IMR-90 (cell line): Measurements from ENCODE around the gene GINS3. TPM values are rescaled to one million over a fixed set of nuclear protein-coding genes. Genes with fewer than 3 reads are reported as not detected.

Source experiments
- ATAC-seq: fragments of 200-7000 bp; cut with Tn5 transposase; 2 replicates; pipeline ENCODE4 v1.9.1; 2020; ENCODE audit warnings: low read depth, mild to moderate bottlenecking, moderate library complexity
- BruUV-seq: library from RNA; stranded (reverse); fragments of 400-500 nt; replicated peaks from 2 replicates; lab custom pipeline; 2021; lab: Mats Ljungman, UMichigan
- CTCF ChIA-PET: fragments of 300-600 bp; formaldehyde crosslinking; extraction: SDS; loops from one replicate; lab custom pipeline; 2021; ENCODE audit warnings: antibody characterized with exemption; lab: Yijun Ruan, JAX
- POLR2A ChIA-PET: fragments of 300-600 bp; sonication (Branson Sonifier 250); formaldehyde crosslinking; loops from one replicate; lab custom pipeline; 2022; ENCODE audit warnings: antibody characterized with exemption; ENCODE audit not compliant: unreplicated experiment; lab: Charles Lee
- DNase-seq: peaks from one replicate; pipeline ENCODE4 v3.0.0; 2013
- H2AFZ ChIP-seq: replicated peaks from 2 replicates; pipeline ENCODE3; 2013; ENCODE audit warnings: low read length, mild to moderate bottlenecking; ENCODE audit not compliant: poor library complexity
- H2AK5ac ChIP-seq: 2 replicates; pipeline ENCODE4 v1.6.1; 2013; ENCODE audit warnings: low read depth, low read length, inconsistent platforms
- H2AK9ac ChIP-seq: replicated peaks from 2 replicates; pipeline ENCODE3; 2013; ENCODE audit warnings: mild to moderate bottlenecking, low read depth, low read length, moderate library complexity; ENCODE audit not compliant: poor library complexity
- H2BK120ac ChIP-seq: 2 replicates; pipeline ENCODE4 v1.6.1; 2013; ENCODE audit warnings: low read depth, low read length, inconsistent platforms
- H2BK15ac ChIP-seq: 3 replicates; pipeline ENCODE4 v1.6.1; 2013; ENCODE audit warnings: low read depth, low read length, inconsistent platforms
- H2BK20ac ChIP-seq: 2 replicates; pipeline ENCODE4 v1.6.1; 2013; ENCODE audit warnings: low read depth, mild to moderate bottlenecking, inconsistent platforms, low read length, moderate library complexity
- H2BK5ac ChIP-seq: 2 replicates; pipeline ENCODE4 v1.6.1; 2013; ENCODE audit warnings: mild to moderate bottlenecking, low read depth, low read length, inconsistent platforms; ENCODE audit not compliant: poor library complexity, severe bottlenecking
- H3K14ac ChIP-seq: replicated peaks from 2 replicates; pipeline ENCODE4 v1.6.1; 2013; ENCODE audit warnings: low read depth, low read length, inconsistent platforms
- H3K18ac ChIP-seq: 2 replicates; pipeline ENCODE4 v1.6.1; 2013; ENCODE audit warnings: low read depth, low read length, control low read depth
- H3K23ac ChIP-seq: 2 replicates; pipeline ENCODE4 v1.6.1; 2013; ENCODE audit warnings: low read depth, low read length, inconsistent platforms
- H3K27ac ChIP-seq: 2 replicates; pipeline ENCODE4 v1.5.1; 2013; ENCODE audit warnings: mild to moderate bottlenecking, control low read depth, low read length; ENCODE audit not compliant: insufficient read depth
- H3K27me3 ChIP-seq: 2 replicates; pipeline ENCODE4 v1.6.1; 2013; ENCODE audit warnings: low read length; ENCODE audit not compliant: control insufficient read depth, insufficient read depth
- H3K36me3 ChIP-seq: 2 replicates; pipeline ENCODE4 v1.6.1; 2013; ENCODE audit warnings: low read length, mixed read lengths; ENCODE audit not compliant: control insufficient read depth, insufficient read depth
- H3K4ac ChIP-seq: 2 replicates; pipeline ENCODE4 v1.6.1; 2013; ENCODE audit warnings: low read depth, low read length, inconsistent platforms
- H3K4me1 ChIP-seq: 2 replicates; pipeline ENCODE4 v1.6.1; 2013; ENCODE audit warnings: low read length, mixed read lengths; ENCODE audit not compliant: control insufficient read depth, insufficient read depth
- H3K4me2 ChIP-seq: 2 replicates; pipeline ENCODE4 v1.6.1; 2013; ENCODE audit warnings: low read depth, mild to moderate bottlenecking, control low read depth, low read length, moderate library complexity
- H3K4me3 ChIP-seq: 2 replicates; pipeline ENCODE4 v1.5.1; 2013; ENCODE audit warnings: low read depth, mild to moderate bottlenecking, control low read depth, low read length, moderate library complexity; ENCODE audit not compliant: insufficient read depth
- H3K56ac ChIP-seq: 2 replicates; pipeline ENCODE4 v1.6.1; 2013; ENCODE audit warnings: low read length, inconsistent platforms; ENCODE audit not compliant: insufficient read depth; ENCODE audit errors: extremely low read depth
- H3K79me1 ChIP-seq, 2 experiments: 2 replicates each; pipeline ENCODE4 v1.6.1; 2013; ENCODE audit warnings: low read length in 2 of 2, inconsistent platforms in 1 of 2, low read depth in 1 of 2
- H3K9ac ChIP-seq: 2 replicates; pipeline ENCODE4 v1.6.1; 2013; ENCODE audit warnings: low read depth, low read length, control low read depth
- H3K9me1 ChIP-seq: 2 replicates; pipeline ENCODE4 v1.6.1; 2013; ENCODE audit warnings: low read length, inconsistent platforms; ENCODE audit not compliant: insufficient read depth
- H3K9me3 ChIP-seq: 2 replicates; pipeline ENCODE4 v1.6.1; 2013; ENCODE audit warnings: low read length; ENCODE audit not compliant: control insufficient read depth, insufficient read depth
- H4K20me1 ChIP-seq: 2 replicates; pipeline ENCODE4 v1.6.1; 2013; ENCODE audit warnings: low read length, inconsistent platforms; ENCODE audit not compliant: insufficient read depth
- H4K5ac ChIP-seq: 2 replicates; pipeline ENCODE4 v1.6.1; 2013; ENCODE audit warnings: mild to moderate bottlenecking, low read depth, low read length, control low read depth
- H4K8ac ChIP-seq, 2 experiments: 2 replicates each; pipeline ENCODE4 v1.6.1; 2013; ENCODE audit warnings: low read depth in 2 of 2, low read length in 2 of 2, control low read depth in 1 of 2, inconsistent platforms in 1 of 2
- H4K91ac ChIP-seq: 2 replicates; pipeline ENCODE4 v1.6.1; 2013; ENCODE audit warnings: low read depth, low read length, inconsistent platforms; ENCODE audit not compliant: insufficient read depth
- BHLHE40 ChIP-seq: fragments of 150-350 bp; IDR thresholded peaks from 2 replicates; pipeline ENCODE4 v1.6.1; 2016; ENCODE audit warnings: mild to moderate bottlenecking, low read depth, low read length
- CEBPB ChIP-seq: IDR thresholded peaks from 2 replicates; pipeline ENCODE4 v1.6.1; 2012; ENCODE audit warnings: low read depth, low read length, improper control_type of control experiment
- CHD1 ChIP-seq: IDR thresholded peaks from 2 replicates; pipeline ENCODE4 v1.6.1; 2012; ENCODE audit warnings: low read depth, low read length, improper control_type of control experiment
- CTCF ChIP-seq: conservative IDR thresholded peaks from 2 replicates; pipeline ENCODE4 v1.5.1; 2012; ENCODE audit warnings: mild to moderate bottlenecking, low read depth, low read length, improper control_type of control experiment
- ELK1 ChIP-seq: fragments of 150-350 bp; IDR thresholded peaks from 2 replicates; pipeline ENCODE4 v1.6.1; 2016; ENCODE audit warnings: low read depth, mild to moderate bottlenecking, low read length, moderate library complexity, borderline replicate concordance
- FOS ChIP-seq: fragments of 150-350 bp; IDR thresholded peaks from 2 replicates; pipeline ENCODE4 v1.6.1; 2016; ENCODE audit warnings: low read depth, low read length
- MAFK ChIP-seq: IDR thresholded peaks from 2 replicates; pipeline ENCODE4 v1.6.1; 2012; ENCODE audit warnings: low read depth, low read length, improper control_type of control experiment
- MAZ ChIP-seq: IDR thresholded peaks from 2 replicates; pipeline ENCODE4 v1.6.1; 2012; ENCODE audit warnings: low read depth, mild to moderate bottlenecking, low read length, improper control_type of control experiment, moderate library complexity, borderline replicate concordance
- MXI1 ChIP-seq: IDR thresholded peaks from 2 replicates; pipeline ENCODE4 v1.6.1; 2012; ENCODE audit warnings: low read depth, mild to moderate bottlenecking, low read length, moderate library complexity, borderline replicate concordance
- NFE2L2 ChIP-seq: fragments of 150-350 bp; IDR thresholded peaks from 2 replicates; pipeline ENCODE4 v1.6.1; 2016; ENCODE audit warnings: low read depth, mild to moderate bottlenecking, low read length
- POLR2A ChIP-seq: IDR thresholded peaks from 2 replicates; pipeline ENCODE4 v1.6.1; 2012; ENCODE audit warnings: mild to moderate bottlenecking, low read depth, low read length
- RAD21 ChIP-seq: IDR thresholded peaks from 2 replicates; pipeline ENCODE4 v1.6.1; 2012; ENCODE audit warnings: low read length, improper control_type of control experiment
- RCOR1 ChIP-seq: IDR thresholded peaks from 2 replicates; pipeline ENCODE4 v1.6.1; 2012; ENCODE audit warnings: mild to moderate bottlenecking, low read length, improper control_type of control experiment; ENCODE audit not compliant: insufficient replicate concordance
- RFX5 ChIP-seq: IDR thresholded peaks from 2 replicates; pipeline ENCODE4 v1.8.0; 2012; ENCODE audit warnings: low read depth, mild to moderate bottlenecking, low read length, moderate library complexity
- SMC3 ChIP-seq: fragments of 150-350 bp; IDR thresholded peaks from 2 replicates; pipeline ENCODE4 v1.6.1; 2016; ENCODE audit warnings: low read depth, mild to moderate bottlenecking, antibody characterized with exemption, low read length, moderate library complexity
- WGBS, 2 experiments: methylation state at CpG; one replicate each; pipeline versions ENCODE4 v1.1.5 to v1.1.7; 2013; ENCODE audit warnings: missing lambda C conversion rate in 2 of 2; ENCODE audit not compliant: insufficient read length in 1 of 2; ENCODE audit errors: extremely low coverage in 2 of 2; 5-methylcytosine and 5-hydroxymethylcytosine counted together
- dilution Hi-C: fragments of 300-500 bp; cut with HindIII; formaldehyde crosslinking; loops from one replicate; pipeline ENCODE4 v1.14.3; 2018; ENCODE audit warnings: low sequenced_read_pairs; ENCODE audit not compliant: unreplicated experiment
- in situ Hi-C: fragments of 300-500 bp; cut with MboI; formaldehyde crosslinking; loops from 3 replicates; pipeline ENCODE4 v1.14.3; 2019; ENCODE audit warnings: low sequenced_read_pairs, inconsistent platforms, mixed read lengths
- intact Hi-C: fragments of 100-400 bp; cut with micrococcal nuclease; formaldehyde crosslinking; loops from 2 replicates; pipeline ENCODE4 v1.10.0; 2022
- polyA plus RNA-seq, 3 experiments: library from polyadenylated mRNA; depleted of rRNA; stranded (reverse); fragments of >200 nt; gene quantifications; 2 replicates each; pipeline ENCODE4 v1.2.3, GENCODE V29; 2012; ENCODE audit warnings: low replicate concordance in 1 of 3
- total RNA-seq: library from RNA; depleted of rRNA; stranded (reverse); fragments of >200 nt; gene quantifications from 2 replicates; pipeline ENCODE4 v1.2.3, GENCODE V29; 2012
- TF ChIP-seq, protein P1 (sequence below): fragments of 150-350 bp; IDR thresholded peaks from 2 replicates; pipeline ENCODE4 v1.6.1; 2017; ENCODE audit warnings: mild to moderate bottlenecking, antibody characterized with exemption, low read length, low read depth

The GINS3 gene
- total and polyA plus RNA-seq, 2 of the 4 experiments (the other 2 are of a cell fraction), result 5.2 to 5.4 TPM

- Histone ChIP-seq H3K27me3 (peaks cover 22% of the 10 kb centered on the region; the same call in 1 of the 2 replicates), H3K14ac (no peak overlapping the region), H3K9me3 (no peaks in the 10 kb centered on the region), H2BK15ac (no peak overlapping the region), H4K91ac (no peak overlapping the region), H3K27ac (no peak overlapping the region), H3K4me3 (no peak overlapping the region), H2AK5ac (no peak overlapping the region), H3K4me1 (no peaks in the 10 kb centered on the region), H3K56ac (no peak overlapping the region), H2AFZ (no peak overlapping the region), H2AK9ac (no peak overlapping the region), H3K79me1 (no peaks in the 10 kb centered on the region), H3K9ac (no peak overlapping the region), H3K4ac (no peak overlapping the region), H2BK20ac (no peak overlapping the region), H2BK5ac (no peak overlapping the region), H3K4me2 (no peak overlapping the region), H3K36me3 (no peaks in the 10 kb centered on the region), H3K9me1 (no peaks in the 10 kb centered on the region), H4K20me1 (no peaks in the 10 kb centered on the region), H2BK120ac (no peak overlapping the region), H4K5ac (no peak overlapping the region), H4K8ac (no peak overlapping the region), H3K18ac (no peak overlapping the region), H3K23ac (no peak overlapping the region)
- ATAC-seq (no peak), DNase-seq (no peak)
- ChIA-PET CTCF (no interaction called here), POLR2A (no interaction called here)
- dilution Hi-C loops (no loop called here), intact Hi-C loops (no loop called here), in situ Hi-C loops (no loop called here)
- no peak for TF ChIP-seq RFX5
- TF ChIP-seq SMC3, result no peak
- TF ChIP-seq, protein P1, sequence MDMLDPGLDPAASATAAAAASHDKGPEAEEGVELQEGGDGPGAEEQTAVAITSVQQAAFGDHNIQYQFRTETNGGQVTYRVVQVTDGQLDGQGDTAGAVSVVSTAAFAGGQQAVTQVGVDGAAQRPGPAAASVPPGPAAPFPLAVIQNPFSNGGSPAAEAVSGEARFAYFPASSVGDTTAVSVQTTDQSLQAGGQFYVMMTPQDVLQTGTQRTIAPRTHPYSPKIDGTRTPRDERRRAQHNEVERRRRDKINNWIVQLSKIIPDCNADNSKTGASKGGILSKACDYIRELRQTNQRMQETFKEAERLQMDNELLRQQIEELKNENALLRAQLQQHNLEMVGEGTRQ, result no peak
- TF ChIP-seq MAFK, result no peak
- no peak for TF ChIP-seq CHD1
- TF ChIP-seq CTCF, result no peak
- no peak for TF ChIP-seq MXI1
- no peak for TF ChIP-seq RAD21
- TF ChIP-seq ELK1, result no peak
- no peak for TF ChIP-seq BHLHE40
- no peak for TF ChIP-seq MAZ
- no peak for TF ChIP-seq NFE2L2
- no peak for TF ChIP-seq CEBPB
- TF ChIP-seq FOS, result no peak
- TF ChIP-seq RCOR1, result no peak
- no peak for TF ChIP-seq POLR2A
- WGBS, 2 experiments, result 0% methylated on average over 1 of the region's 2 CpGs; no CpG with 5 or more reads in 1 of the 2 experiments
- BruUV-seq, result no TSS peak
These were observed 34.7 kb downstream of the GINS3 start for GRCh38 chr16:58426966-58427365.
